CD4-positive, alpha-beta T cell treated with Interferon alpha-2 for 1 hour (primary cell): ENCODE measurements around the gene IGF2BP3.
A peak's percentile ranks its signal among the peaks of the same experiment; 100 is the strongest.

Experiments
- DNase-seq, 2 donors: peaks; one replicate each; pipeline ENCODE4 v3.0.0-alpha.2; 2020 to 2022

The IGF2BP3 gene

GRCh38 chr7:23292623-23293022 lies 177.7 kb downstream of the IGF2BP3 start:
- DNase-seq = no peak

DNA sequence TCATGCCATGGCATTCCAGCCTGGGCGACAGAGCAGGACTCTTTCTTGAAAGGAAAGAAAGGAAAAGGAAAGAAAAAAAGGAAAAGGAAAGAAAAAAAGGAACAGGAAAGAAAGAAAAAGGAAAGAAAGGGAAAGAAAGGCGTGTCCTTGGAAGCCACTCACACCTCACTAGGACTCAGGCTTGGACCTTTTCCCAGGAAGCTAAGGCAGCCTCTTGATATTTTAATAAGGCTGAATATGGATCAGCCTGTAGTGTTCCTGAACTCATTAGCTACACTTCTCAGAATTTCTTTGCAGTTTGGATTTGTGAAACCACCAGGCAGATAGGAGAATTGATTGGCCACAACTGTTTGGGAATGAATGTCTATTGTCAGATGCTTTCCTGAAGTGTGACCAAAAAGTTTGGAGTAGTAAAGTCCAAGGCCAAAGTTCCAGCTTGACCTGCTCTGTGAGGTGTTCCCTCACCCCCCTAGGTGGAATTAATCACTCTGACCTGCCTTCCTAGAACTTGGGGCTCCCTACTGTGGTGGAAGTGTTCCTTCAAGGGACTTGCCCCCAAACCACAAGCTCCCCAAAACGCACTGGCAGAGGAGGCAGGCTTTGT lies 178.2 kb downstream of the IGF2BP3 start:
- no peak for DNase-seq

DNA sequence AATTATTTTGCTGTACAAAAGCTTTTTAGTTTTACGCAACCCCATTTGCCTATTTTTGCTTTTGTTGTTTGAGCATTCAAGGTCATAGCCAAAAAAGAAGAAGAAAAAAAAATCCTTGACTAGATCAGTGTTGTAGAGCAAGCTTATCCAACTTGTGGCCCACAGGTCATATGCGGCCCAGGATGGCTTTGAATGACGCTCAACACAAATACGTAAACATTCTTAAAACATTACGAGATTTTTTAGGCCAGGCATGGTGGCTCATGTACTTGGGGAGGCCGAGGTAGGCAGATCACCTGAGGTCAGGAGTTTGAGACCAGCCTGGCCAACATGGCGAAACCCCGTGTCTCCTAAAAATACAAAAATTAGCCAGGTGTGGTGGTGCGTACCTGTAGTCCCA lies 179.3 kb downstream of the IGF2BP3 start:
- DNase-seq = no peak

GRCh38 chr7:23287612-23288011 lies 182.7 kb downstream of the IGF2BP3 start:
- no peak for DNase-seq

DNA sequence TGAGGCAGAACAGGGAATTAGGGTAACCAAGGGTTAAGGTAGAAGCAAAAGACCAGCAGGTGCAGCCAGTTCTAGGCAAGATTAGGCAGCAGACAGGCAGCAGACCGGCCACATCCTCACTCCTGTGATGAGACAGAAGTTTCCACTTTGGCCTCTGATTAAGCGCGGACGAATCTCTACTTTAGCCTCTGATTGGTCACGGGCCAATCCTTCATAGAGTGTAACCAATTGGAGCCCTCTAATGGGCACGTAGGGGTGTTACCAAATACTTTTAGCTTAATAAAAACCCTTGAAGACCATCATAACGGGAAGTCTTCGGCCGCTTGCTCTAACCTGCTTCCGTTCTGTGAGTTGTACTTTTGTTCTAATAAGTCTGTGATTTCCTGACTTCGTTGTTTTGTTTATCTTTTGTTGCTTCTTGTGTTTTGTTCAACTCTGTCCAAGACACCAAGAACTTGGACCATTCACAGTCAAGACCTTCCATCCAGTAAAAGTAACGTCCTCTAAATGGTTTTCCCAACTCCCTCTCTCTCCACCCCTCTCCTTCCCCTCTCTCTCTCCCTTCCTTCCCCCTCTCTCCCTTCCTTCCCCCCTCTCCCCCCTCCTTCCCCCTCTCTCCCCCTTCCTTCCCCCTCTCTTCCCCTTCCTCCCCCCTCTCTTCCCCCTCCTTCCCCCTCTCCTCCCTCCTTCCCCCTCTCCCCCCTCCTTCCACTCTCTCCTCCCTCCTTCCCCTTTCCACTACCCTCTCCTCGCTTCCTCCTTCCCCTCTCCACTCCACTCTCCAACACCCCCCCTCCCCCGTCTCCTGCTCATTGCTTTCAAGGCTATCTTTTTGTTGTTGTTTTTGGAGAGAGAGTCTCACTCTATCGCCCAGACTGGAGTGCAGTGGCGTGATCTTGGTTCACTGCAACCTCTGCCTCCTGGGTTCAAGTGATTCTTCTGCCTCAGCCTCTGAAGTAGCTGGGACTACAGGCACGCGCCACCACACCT lies 184.3 kb downstream of the IGF2BP3 start:
- no peak for DNase-seq

GRCh38 chr7:23284871-23285270 lies 185.4 kb downstream of the IGF2BP3 start:
- DNase-seq = no peak

DNA sequence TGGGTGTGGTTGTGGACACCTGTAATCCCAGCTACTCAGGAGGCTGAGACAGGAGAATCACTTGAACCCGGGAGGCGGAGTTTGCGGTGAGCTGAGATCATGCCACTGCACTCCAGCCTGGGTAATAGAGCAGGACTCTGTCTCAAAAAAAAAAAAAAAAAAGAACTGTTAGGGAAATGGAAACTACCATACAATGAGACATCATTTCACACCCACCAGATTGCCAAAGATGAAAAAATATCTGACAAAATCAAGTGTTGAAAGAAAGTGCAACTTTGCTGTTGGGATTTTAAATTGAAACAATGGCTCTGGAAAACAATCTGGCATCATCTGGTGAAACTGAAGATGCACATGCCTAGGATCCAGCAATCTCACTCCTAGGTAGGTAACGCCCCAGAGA lies 187.2 kb downstream of the IGF2BP3 start:
- no peak for DNase-seq

- no peak for DNase-seq
Observed at GRCh38 chr7:23279819-23280525, 190.3 kb downstream of the IGF2BP3 start.

- peak; percentile 39 to 68 for DNase-seq
Observed at GRCh38 chr7:23277359-23277989, 192.8 kb downstream of the IGF2BP3 start.

GRCh38 chr7:23276947-23277346 lies 193.3 kb downstream of the IGF2BP3 start:
- DNase-seq = no peak

DNA sequence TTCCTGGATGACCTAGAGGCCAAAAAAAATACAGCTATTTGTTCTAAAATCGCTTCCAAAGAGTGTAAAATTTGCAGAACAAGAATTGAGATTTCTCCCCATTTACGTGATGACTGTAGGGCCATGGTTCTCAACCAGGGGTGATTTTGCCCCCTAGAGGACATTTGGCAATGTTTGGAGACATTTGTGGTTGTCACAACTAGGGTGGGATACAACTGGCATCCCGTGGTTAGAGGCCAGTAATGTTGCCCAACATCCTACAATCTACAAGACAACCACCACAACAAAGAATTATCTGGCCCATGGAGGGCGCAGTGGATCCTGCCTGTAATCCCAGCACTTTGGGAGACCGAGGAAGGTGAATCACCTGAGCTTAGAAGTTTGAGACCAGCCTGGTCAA lies 193.9 kb downstream of the IGF2BP3 start:
- no peak for DNase-seq

DNA sequence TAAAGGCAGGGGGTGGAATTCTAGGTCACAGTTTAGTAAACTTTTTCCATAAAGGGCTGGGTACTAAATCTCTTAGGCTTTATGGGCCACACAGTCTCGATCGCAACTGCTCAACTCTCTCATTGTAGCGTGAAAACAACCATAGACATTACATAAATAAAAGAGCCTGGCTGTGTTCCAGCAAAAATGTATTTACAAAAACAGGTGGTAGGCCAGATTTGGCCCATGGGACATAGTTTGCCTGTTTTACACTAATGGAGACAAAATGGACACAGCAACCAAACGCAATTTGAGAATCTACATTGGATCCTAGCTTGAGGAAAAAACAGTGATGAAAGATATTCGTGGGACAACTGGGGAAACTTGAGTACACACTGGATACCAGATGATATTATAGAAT lies 194.4 kb downstream of the IGF2BP3 start:
- DNase-seq = no peak

- peak; percentile 84 to 86 for DNase-seq
Observed at GRCh38 chr7:23273141-23273599, 197.1 kb downstream of the IGF2BP3 start.

DNA sequence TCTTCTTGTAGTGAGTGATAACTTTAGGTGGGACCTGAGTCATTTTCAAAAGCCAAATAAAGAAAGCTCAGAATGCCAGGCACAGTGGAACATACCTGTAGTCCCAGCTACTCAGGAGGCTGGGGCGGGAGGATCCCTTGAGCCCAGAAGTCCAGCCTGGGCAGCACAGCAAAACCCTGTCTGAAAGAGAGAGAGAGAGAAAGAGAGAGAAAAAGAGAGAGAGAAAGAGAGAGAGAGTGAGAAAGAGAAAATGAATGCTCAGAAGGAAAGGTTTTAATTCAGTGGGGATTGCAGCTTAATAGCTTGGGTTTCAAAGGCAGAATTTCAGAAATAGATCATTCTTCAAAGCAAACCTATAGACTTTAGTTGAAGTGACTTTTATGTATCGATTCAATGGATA lies 198.0 kb downstream of the IGF2BP3 start:
- DNase-seq = no peak

DNA sequence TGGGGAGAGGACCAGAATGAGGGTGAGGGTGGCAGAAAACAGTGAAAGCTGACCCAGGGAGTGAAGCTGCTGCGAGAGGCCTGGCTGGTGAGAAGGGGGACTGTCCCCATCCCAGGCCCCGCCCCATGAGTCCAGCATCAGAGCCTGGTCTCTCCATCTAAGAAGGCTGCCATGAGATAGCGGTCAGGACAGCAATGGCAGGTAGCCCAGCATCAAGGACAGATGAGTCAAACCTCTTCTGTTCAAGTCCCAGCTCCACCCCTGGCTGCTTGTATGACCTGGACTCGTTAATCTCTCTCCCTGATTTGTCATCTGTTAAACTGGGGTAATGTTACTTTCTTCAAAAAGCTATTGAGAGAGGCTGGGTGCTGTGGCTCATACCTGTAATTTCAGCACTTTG lies 201.5 kb downstream of the IGF2BP3 start:
- no peak for DNase-seq

GRCh38 chr7:23268167-23268566 lies 202.1 kb downstream of the IGF2BP3 start:
- no peak for DNase-seq

- DNase-seq = no peak
Observed at GRCh38 chr7:23267357-23267756, 202.9 kb downstream of the IGF2BP3 start.

DNA sequence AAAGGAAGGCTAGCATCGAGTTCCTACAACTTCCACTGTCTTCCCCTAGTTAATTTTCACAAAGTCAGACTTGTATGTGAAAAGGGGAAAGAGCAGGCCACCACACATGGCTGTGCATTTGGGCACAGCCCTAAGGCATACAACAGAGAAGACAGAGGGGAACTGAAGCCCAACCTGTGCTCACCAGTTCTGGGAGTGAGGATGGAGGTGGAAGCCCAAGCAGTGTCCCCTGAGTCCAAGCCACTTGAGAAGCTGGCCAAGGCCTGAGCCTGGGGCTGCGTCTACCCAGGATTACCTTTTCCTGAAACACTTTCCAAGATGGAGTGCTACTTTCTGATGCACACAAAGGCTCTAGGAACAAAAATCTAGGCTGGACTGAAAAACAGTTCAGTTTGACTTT lies 203.4 kb downstream of the IGF2BP3 start:
- no peak for DNase-seq

DNA sequence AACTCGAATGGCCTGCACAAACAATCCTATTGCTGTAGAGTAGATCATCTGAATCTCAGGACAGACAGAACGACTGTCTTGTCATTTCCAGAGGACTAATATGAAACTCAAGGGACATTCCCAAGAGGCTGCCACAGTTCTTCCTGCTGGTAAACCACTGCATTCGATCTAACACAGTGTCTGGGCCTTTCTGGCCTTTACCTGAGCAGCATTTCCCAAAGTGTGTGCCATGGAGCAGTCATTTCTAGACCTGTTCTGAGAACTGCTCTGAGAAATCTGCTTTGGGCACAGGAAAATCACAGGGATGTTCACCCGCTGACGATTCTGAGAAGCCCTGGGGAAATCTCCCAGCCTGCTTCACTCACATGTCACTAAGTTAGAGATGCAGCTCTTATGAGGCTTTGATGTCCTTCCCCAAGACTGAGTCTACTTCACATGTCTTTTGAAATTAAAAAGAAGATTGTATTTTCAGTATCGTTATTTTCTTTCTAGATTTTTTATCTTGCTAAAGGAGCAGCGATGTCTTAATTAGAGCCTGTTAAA lies 205.3 kb downstream of the IGF2BP3 start:
- no peak for DNase-seq

- DNase-seq = peak; percentile 55 to 61
Observed at GRCh38 chr7:23261843-23262452, 208.3 kb downstream of the IGF2BP3 start.

DNA sequence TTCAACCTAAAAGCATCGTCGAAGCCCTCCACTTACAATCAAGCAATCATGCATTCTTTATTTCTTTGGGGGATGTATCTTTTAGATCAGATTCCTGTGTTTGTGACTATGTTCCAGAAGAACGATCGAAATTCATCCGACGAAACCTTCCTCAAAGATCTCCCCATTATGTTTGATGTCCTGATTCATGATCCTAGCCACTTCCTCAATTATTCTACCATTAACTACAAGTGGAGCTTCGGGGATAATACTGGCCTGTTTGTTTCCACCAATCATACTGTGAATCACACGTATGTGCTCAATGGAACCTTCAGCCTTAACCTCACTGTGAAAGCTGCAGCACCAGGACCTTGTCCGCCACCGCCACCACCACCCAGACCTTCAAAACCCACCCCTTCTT lies 209.9 kb downstream of the IGF2BP3 start:
- DNase-seq = no peak
